ENCODE measurements around the gene ZNF136. TPM values are rescaled to one million over a fixed set of nuclear protein-coding genes. Genes with fewer than 3 reads are reported as not detected.

Gene ZNF136
- total RNA-seq, 6 donors from 2014 or later: 5.7 to 15.2 (median 9.2) TPM

GRCh38 chr19:12230751-12231733 is 68.1 kb downstream of the ZNF136 start:
- Histone ChIP-seq H3K4me3 (no peak overlapping the region), H3K4me1 (no peaks in the 10 kb centered on the region), H3K27ac (no peak overlapping the region), H3K27me3 (no peaks in the 10 kb centered on the region), H3K9me3 (peaks cover 0 to 19% (median 11%) of the 10 kb centered on the region in 4 donors), H3K36me3 (peaks cover 0 to 4% (median 0%) of the 10 kb centered on the region in 4 donors)
- no peak for TF ChIP-seq POLR2AphosphoS5 (IDR thresholded peaks at IDR 0.05)
- no peak for TF ChIP-seq CTCF (IDR thresholded peaks at IDR 0.05)
- TF ChIP-seq POLR2A (IDR thresholded peaks at IDR 0.05): no peak
- TF ChIP-seq EP300 (IDR thresholded peaks at IDR 0.05): no peak
- WGBS, 2 donors: 93 to 94% methylated on average over 5 to 6 of the region's 6 CpGs
- ATAC-seq (ENCODE audit: low FRiP score in 2 of 2) (no peak), DNase-seq (no peak)

GRCh38 chr19:12232961-12233360 is 70.1 kb downstream of the ZNF136 start:
- WGBS, 2 donors: 64 to 87% methylated on average over 3 of the region's 3 CpGs
- H3K27ac ChIP-seq: no peak overlapping the region
- no peak for DNase-seq
- H3K4me3 ChIP-seq: no peak overlapping the region
- H3K36me3 ChIP-seq: peaks cover 0 to 14% (median 10%) of the 10 kb centered on the region in 4 donors
- peaks cover 0 to 27% (median 17%) of the 10 kb centered on the region in 4 donors for H3K9me3 ChIP-seq
- no peaks in the 10 kb centered on the region for H3K4me1 ChIP-seq
- no peaks in the 10 kb centered on the region for H3K27me3 ChIP-seq
- TF ChIP-seq EP300 (IDR thresholded peaks at IDR 0.05): no peak
- no peak for TF ChIP-seq CTCF (IDR thresholded peaks at IDR 0.05)
- no peak for TF ChIP-seq POLR2AphosphoS5 (IDR thresholded peaks at IDR 0.05)
- no peak for TF ChIP-seq POLR2A (IDR thresholded peaks at IDR 0.05)
- ATAC-seq (ENCODE audit: low FRiP score in 2 of 2): no peak

GRCh38 chr19:12237143-12237839 is 74.4 kb downstream of the ZNF136 start:
- peak in 1 of 2 donors; percentile 71 for DNase-seq
- Histone ChIP-seq H3K9me3 (peaks cover 0 to 23% (median 14%) of the 10 kb centered on the region in 4 donors), H3K36me3 (peaks cover 0 to 22% (median 10%) of the 10 kb centered on the region in 4 donors), H3K27ac (no peak overlapping the region), H3K4me3 (no peak overlapping the region), H3K4me1 (no peaks in the 10 kb centered on the region), H3K27me3 (no peaks in the 10 kb centered on the region)
- no peak for ATAC-seq (ENCODE audit: low FRiP score in 2 of 2)
- WGBS, 2 donors: 95 to 97% methylated on average over 21 to 37 of the region's 37 CpGs
- no peak for TF ChIP-seq CTCF (IDR thresholded peaks at IDR 0.05)
- no peak for TF ChIP-seq EP300 (IDR thresholded peaks at IDR 0.05)
- no peak for TF ChIP-seq POLR2AphosphoS5 (IDR thresholded peaks at IDR 0.05)
- no peak for TF ChIP-seq POLR2A (IDR thresholded peaks at IDR 0.05)

Other genes with a start within 250 kb of the ZNF136 start
- gene ZNF700, start 238.0 kb upstream of the ZNF136 start, total RNA-seq: 10 to 100 TPM; 10.5 to 47.1 (median 14.9) TPM
- 1 to 10 TPM; 2.4 to 9.4 (median 5.9) TPM for gene ZNF763, start 198.1 kb upstream of the ZNF136 start, total RNA-seq
- 10 to 100 TPM in 1 of 6 donors, 1 to 10 TPM in 5; 3.7 to 12.5 (median 6.3) TPM for gene ZNF433, start 127.4 kb upstream of the ZNF136 start, total RNA-seq
- gene ZNF878, start 110.1 kb upstream of the ZNF136 start, total RNA-seq: under 1 TPM in 3 of 6 donors, not detected in 3; 0.14 to 0.30 (median 0.17) TPM
- 10 to 100 TPM in 3 of 6 donors, 1 to 10 TPM in 3; 2.3 to 14.7 (median 9.8) TPM for gene ZNF844, start 98.4 kb upstream of the ZNF136 start, total RNA-seq
- gene ZNF20, start 22.7 kb upstream of the ZNF136 start, total RNA-seq: 1 to 10 TPM in 5 of 6 donors, not detected in 1; 1.9 to 5.4 (median 4.1) TPM
- 1 to 10 TPM; 3.0 to 9.8 (median 5.0) TPM for gene ZNF625, start 6.4 kb upstream of the ZNF136 start, total RNA-seq
- 10 to 100 TPM; 10.2 to 22.4 (median 16.5) TPM for gene ZNF44, start 131.8 kb downstream of the ZNF136 start, total RNA-seq
- 10 to 100 TPM in 1 of 6 donors, 1 to 10 TPM in 5; 2.0 to 21.0 (median 4.3) TPM for gene ZNF563, start 170.5 kb downstream of the ZNF136 start, total RNA-seq
- 1 to 10 TPM in 5 of 6 donors, under 1 TPM in 1; 0.33 to 6.3 (median 2.1) TPM for gene ZNF442, start 202.6 kb downstream of the ZNF136 start, total RNA-seq
- gene ZNF799, start 238.2 kb downstream of the ZNF136 start, total RNA-seq: 1 to 10 TPM; 3.1 to 7.6 (median 5.4) TPM

All from upper lobe of left lung (tissue), 6 donors.